Measurements from ENCODE around the gene RAET1E. TPM values are rescaled to one million over a fixed set of nuclear protein-coding genes. Genes with fewer than 3 reads are reported as not detected.

RAET1E gene
- total RNA-seq, 1 donor from 2014 or later, result 27.5 TPM

- no peak for TF ChIP-seq POLR2A (IDR thresholded peaks at IDR 0.05)
- TF ChIP-seq CTCF (IDR thresholded peaks at IDR 0.05), result no peak
- TF ChIP-seq POLR2AphosphoS5 (IDR thresholded peaks at IDR 0.05; ENCODE audit: insufficient read depth in 1 of 2, low read depth in 1 of 2), result no peak
- Histone ChIP-seq H3K9me3 (no peaks in the 10 kb centered on the region), H3K36me3 (no peaks in the 10 kb centered on the region), H3K27me3 (no peaks in the 10 kb centered on the region), H3K4me3 (no peak overlapping the region), H3K27ac (no peak overlapping the region), H3K4me1 (peaks cover 34% of the 10 kb centered on the region)
- DNase-seq (ENCODE audit: extremely low spot score in 2 of 2), result no peak
- intact Hi-C loops (cut with DNase I), result no loop called here
These were observed 6.7 kb downstream of the RAET1E start for GRCh38 chr6:149891259-149891658.

GRCh38 chr6:149890629-149891045 is 7.3 kb downstream of the RAET1E start:
- Histone ChIP-seq H3K27ac (no peak overlapping the region), H3K4me3 (no peak overlapping the region)
- TF ChIP-seq POLR2A (IDR thresholded peaks at IDR 0.05), result no peak
- no peak for TF ChIP-seq CTCF (IDR thresholded peaks at IDR 0.05)
- no peak for TF ChIP-seq POLR2AphosphoS5 (IDR thresholded peaks at IDR 0.05; ENCODE audit: insufficient read depth in 1 of 2, low read depth in 1 of 2)

GRCh38 chr6:149889326-149889725 is 8.6 kb downstream of the RAET1E start:
- DNase-seq (ENCODE audit: extremely low spot score in 2 of 2), result no peak
- no peak for TF ChIP-seq CTCF (IDR thresholded peaks at IDR 0.05)
- TF ChIP-seq POLR2AphosphoS5 (IDR thresholded peaks at IDR 0.05; ENCODE audit: insufficient read depth in 1 of 2, low read depth in 1 of 2), result no peak
- no peak for TF ChIP-seq POLR2A (IDR thresholded peaks at IDR 0.05)
- Histone ChIP-seq H3K27me3 (no peaks in the 10 kb centered on the region), H3K4me3 (no peak overlapping the region), H3K4me1 (peaks cover 14% of the 10 kb centered on the region), H3K36me3 (no peaks in the 10 kb centered on the region), H3K27ac (no peak overlapping the region), H3K9me3 (no peaks in the 10 kb centered on the region)
- intact Hi-C loops (cut with DNase I), result no loop called here

More at GRCh38 chr6:149890629-149891045, 7.3 kb downstream of the RAET1E start:
- intact Hi-C loops (cut with DNase I), result no loop called here
- no peak for DNase-seq (ENCODE audit: extremely low spot score in 2 of 2)
- Histone ChIP-seq H3K4me1 (peaks cover 27% of the 10 kb centered on the region), H3K27me3 (no peaks in the 10 kb centered on the region), H3K36me3 (no peaks in the 10 kb centered on the region), H3K9me3 (no peaks in the 10 kb centered on the region)

- H3K27ac ChIP-seq, result no peak overlapping the region
These were observed 9.3 kb downstream of the RAET1E start for GRCh38 chr6:149888659-149889058.

More at GRCh38 chr6:149888659-149889058, 9.3 kb downstream of the RAET1E start:
- no peak for DNase-seq (ENCODE audit: extremely low spot score in 2 of 2)
- H3K4me1 ChIP-seq, result peaks cover 11% of the 10 kb centered on the region
- H3K9me3 ChIP-seq, result no peaks in the 10 kb centered on the region
- H3K36me3 ChIP-seq, result no peaks in the 10 kb centered on the region
- no peak for TF ChIP-seq POLR2A (IDR thresholded peaks at IDR 0.05)
- TF ChIP-seq CTCF (IDR thresholded peaks at IDR 0.05), result no peak
- TF ChIP-seq POLR2AphosphoS5 (IDR thresholded peaks at IDR 0.05; ENCODE audit: insufficient read depth in 1 of 2, low read depth in 1 of 2), result no peak
- H3K4me3 ChIP-seq, result no peak overlapping the region
- no peaks in the 10 kb centered on the region for H3K27me3 ChIP-seq
- intact Hi-C loops (cut with DNase I), result no loop called here
